GM21360 (cell line): ENCODE data around the gene MED8.

ENCODE experiments used
- ATAC-seq: cut with Tn5 transposase; IDR thresholded peaks from one replicate; pipeline ENCODE4 v1.9.1; 2021; ENCODE audit warnings: mild to moderate bottlenecking, moderate library complexity; ENCODE audit not compliant: unreplicated experiment

MED8 gene

GRCh38 chr1:43363283-43363934 lies 26.2 kb downstream of the MED8 start:
- no peak for ATAC-seq

DNA sequence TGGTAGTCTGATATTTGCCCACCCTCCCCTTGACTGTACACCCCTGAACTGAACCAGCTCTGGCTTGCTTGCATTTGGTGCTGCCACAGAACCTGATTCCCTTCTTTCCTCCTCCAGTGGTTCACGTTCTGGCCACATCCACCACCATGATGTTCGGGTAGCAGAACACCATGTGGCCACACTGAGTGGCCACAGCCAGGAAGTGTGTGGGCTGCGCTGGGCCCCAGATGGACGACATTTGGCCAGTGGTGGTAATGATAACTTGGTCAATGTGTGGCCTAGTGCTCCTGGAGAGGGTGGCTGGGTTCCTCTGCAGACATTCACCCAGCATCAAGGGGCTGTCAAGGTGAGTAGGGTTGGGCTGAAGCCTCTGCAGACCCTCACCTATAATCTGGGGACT lies 29.0 kb downstream of the MED8 start:
- ATAC-seq, result no peak

DNA sequence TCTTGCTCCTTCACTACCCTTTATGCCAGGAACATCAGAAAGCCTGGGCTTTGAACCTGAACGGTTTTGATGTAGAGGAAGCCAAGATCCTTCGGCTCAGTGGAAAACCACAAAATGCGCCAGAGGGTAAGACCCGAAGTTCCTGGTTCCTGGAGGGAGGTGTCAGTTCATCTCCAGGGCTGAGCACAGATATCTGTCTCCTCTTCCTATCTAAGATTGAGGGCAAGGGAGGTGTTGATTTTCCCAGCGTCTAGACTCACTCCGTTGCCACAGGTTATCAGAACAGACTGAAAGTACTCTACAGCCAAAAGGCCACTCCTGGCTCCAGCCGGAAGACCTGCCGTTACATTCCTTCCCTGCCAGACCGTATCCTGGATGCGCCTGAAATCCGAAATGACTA lies 29.9 kb downstream of the MED8 start:
- no peak for ATAC-seq

DNA sequence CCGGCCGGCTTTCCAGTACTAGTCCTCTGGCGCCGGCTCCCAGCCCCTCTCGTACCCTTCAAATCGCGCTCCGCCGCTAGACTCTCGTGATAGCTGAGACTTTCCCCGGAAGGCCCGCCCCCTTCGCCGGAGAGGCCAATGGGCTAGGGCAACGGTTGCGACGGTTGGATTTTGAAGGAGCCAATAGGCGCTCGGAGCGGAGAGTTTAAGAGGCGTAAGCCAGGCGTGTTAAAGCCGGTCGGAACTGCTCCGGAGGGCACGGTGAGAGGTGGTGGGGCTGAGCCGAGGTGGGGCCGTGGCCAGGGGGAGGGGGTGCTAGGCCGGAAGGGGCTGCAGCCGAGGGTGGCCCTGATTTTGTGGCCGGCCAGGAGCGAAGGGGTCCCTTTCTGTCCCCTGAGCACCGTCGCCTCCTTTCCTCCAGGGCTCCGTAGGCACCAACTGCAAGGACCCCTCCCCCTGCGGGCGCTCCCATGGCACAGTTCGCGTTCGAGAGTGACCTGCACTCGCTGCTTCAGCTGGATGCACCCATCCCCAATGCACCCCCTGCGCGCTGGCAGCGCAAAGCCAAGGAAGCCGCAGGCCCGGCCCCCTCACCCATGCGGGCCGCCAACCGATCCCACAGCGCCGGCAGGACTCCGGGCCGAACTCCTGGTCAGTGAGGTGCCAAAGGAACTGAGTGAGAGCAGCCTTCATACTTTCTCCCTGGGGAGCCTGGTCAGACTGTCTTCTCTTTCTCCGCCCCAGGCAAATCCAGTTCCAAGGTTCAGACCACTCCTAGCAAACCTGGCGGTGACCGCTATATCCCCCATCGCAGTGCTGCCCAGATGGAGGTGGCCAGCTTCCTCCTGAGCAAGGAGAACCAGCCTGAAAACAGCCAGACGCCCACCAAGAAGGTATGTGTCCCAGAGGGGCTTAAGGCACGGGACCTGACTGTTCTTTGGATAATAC lies 30.6 kb downstream of the MED8 start, which contains the start of gene CDC20:
Gene CDC20, plus strand, starts transcription at position 236 of the 948 bp plus-strand sequence. Its CDS starts 235 bp downstream, at position 471.
- ATAC-seq, result peak; percentile 95

GRCh38 chr1:43358121-43358745 lies 31.4 kb downstream of the MED8 start:
- peak; percentile 3 for ATAC-seq

GRCh38 chr1:43357251-43357650 lies 32.3 kb downstream of the MED8 start:
- ATAC-seq, result no peak

DNA sequence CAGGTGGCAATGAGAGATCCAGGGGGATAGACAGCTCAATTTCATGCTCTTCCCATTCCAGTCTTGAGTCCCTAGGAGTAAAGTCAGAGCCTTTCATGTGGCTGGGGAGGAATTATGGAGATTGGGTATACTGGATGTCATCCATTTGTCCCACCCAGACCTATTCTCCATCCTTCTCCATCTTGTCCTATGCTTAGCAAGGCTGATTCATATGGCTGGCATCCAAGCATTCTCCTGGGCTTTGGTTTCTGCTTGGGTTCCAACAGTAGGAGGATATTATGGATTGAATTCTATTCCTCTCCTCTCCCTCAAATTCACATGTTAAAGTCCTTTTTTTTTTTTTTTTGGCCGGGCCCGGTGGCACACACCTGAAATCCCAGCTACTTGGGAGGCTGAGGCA lies 34.7 kb downstream of the MED8 start:
- no peak for ATAC-seq

GRCh38 chr1:43354471-43354870 lies 35.1 kb downstream of the MED8 start:
- no peak for ATAC-seq

DNA sequence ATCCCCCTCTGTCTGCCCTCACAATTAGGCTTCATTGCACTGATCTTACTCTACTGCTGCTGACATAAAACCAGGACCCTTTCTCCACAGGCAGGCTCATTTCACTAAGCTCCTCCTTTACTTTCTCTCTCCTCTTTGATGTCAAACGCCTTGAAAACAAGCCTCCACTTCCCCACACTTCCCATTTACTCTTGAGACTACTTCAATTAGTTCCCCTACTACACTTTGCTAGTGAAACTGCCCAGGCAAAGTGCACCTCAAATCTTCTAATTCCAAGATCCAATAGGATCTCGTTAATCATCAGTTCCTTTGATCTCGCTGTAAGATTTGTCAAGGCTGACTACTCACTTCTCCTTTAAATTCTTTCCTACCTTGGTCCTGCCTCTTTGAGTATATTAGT lies 36.7 kb downstream of the MED8 start:
- ATAC-seq, result no peak

- ATAC-seq, result no peak
These were observed 37.3 kb downstream of the MED8 start for GRCh38 chr1:43352351-43352705.

DNA sequence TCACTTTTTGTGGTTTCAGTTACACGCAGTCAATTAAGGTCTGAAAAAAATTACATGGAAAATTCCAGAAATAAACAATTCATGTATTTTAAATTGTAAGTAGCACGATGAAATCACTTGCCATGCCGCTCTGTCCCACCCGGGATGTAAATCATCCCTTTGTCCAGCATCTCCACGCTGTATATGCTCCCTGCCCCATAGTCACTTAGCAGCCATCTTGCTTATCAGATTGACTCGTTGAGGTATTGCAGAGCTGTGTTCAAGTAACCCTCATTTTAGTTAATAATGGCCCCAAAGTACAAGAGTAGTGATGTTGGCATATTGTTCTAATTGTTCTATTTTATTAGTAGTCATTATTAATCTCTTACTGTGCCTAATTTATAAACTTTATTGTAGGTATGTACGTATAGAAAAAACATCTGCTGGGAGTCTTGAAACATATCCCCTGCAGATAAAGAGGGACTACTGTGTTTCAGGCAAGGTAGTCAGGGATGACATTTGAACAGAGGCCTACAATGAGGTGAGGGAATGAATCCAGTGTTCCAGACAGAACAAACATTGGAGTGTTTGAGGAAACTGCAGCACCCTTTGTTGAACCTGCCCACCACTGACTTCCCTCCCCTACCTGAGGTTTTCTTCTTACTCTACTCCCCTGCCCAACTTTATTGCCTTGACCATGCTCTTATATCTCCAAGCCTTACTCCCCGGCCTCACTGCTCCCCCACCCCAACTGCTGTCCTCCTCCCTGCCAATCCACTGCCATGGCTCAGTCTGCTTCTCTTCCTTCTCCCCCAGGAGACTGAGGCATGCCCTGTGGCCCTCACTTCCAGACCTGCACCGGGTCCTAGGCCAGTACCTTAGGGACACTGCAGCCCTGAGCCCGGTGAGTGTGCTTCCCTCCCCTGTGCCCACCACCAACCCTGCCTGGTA lies 37.9 kb downstream of the MED8 start:
- ATAC-seq, result no peak

GRCh38 chr1:43350976-43351375 lies 38.6 kb downstream of the MED8 start:
- no peak for ATAC-seq

- ATAC-seq, result no peak
These were observed 39.9 kb downstream of the MED8 start for GRCh38 chr1:43349594-43350306.

GRCh38 chr1:43348809-43349593 lies 40.6 kb downstream of the MED8 start:
- no peak for ATAC-seq

DNA sequence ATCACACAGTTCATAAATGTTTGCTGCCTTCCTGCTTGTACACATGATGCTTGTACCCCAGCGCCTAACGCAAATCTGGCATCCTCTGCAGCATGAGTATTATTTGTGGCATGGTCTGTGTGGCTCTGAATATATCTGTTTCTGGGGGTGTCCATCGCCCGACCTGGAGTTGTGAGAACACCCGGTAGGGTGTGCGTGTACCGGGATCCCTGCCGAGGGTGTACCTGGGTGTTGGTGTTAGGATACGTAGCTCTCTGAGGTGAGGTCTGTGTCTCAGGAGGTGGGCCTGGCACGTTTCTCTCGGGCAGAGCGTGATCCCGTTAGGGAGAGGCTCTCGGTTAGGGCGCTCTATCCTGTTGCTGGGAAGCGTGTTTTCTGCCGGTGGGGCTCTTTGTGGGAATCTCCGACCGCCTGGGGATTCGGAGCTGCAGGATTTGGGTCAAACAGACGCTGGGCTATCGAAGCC lies 41.2 kb downstream of the MED8 start:
- ATAC-seq, result no peak

GRCh38 chr1:43346636-43347035 lies 43.0 kb downstream of the MED8 start:
- ATAC-seq, result no peak

DNA sequence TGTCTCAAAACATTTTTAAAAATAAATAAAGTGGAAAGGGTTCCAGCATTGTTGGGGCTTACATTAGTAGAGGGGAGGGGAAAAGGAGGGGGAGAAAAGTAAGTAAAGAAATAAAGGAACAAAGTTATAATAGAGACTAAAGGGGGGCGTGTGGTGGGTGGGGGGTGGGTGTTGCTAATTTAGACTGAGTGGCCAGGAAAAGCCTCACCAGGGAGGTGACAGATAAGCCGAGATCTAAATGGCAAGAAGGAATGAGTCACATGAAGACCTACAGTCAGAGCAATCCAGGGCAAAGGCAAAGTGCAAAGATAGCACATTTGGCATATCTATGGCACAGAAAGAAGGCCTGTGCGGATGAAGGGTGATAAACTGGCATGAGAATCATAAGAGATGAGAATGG lies 44.5 kb downstream of the MED8 start:
- no peak for ATAC-seq

DNA sequence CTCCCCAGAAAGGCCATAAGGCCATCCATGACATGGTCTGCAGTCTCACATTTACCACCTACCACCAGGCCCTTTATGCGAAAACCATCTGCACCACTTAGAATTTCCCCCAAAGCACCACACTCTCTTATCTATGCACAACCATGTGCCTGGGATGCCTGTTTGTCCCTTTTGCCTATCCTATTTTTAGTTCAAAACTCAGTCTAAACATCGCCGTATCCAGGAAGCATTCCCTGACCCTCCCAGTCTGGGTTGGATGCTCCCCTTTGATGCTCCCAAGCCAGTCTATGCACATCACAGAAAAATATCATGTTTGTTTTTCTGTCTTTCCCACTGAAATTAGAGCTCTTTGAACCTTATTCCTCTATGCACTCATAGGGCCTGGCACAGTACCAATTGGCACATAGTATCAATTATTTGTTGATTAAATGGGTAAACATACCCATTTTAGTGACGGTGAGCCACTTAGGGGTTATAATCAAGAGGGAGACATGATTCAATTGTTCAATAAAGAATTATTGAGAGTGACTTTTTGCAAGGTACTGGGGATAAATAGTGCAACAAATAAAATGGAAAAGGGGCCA lies 45.2 kb downstream of the MED8 start:
- ATAC-seq, result no peak

GRCh38 chr1:43340559-43340958 lies 49.0 kb downstream of the MED8 start:
- no peak for ATAC-seq
